AG10803 (cell line): ENCODE data around the gene AKAP4.
A peak's percentile ranks its signal among the peaks of the same experiment; 100 is the strongest.

Experiments
- DNase-seq: peaks from one replicate; pipeline ENCODE4 v3.0.0; 2010; ENCODE audit warnings: low read depth
- H3K4me3 ChIP-seq: 2 replicates; pipeline ENCODE4 v1.5.1; 2011; ENCODE audit warnings: mild to moderate bottlenecking, low read length, control low read depth
- CTCF ChIP-seq: conservative IDR thresholded peaks from 2 replicates; pipeline ENCODE4 v1.5.1; 2011; ENCODE audit warnings: mild to moderate bottlenecking, low read length, control low read depth, inconsistent platforms

AKAP4 gene

GRCh38 chrX:50165727-50166126 lies 35.1 kb downstream of the AKAP4 start:
- DNase-seq = no peak
- TF ChIP-seq CTCF = no peak
- H3K4me3 ChIP-seq = no peak overlapping the region

- TF ChIP-seq CTCF = no peak
- no peak overlapping the region for H3K4me3 ChIP-seq
- peak; percentile 4 for DNase-seq
These were observed 39.7 kb downstream of the AKAP4 start for GRCh38 chrX:50161127-50161526.

GRCh38 chrX:50158593-50158992 lies 42.2 kb downstream of the AKAP4 start:
- TF ChIP-seq CTCF = no peak
- no peak overlapping the region for H3K4me3 ChIP-seq
- DNase-seq = no peak

GRCh38 chrX:50157545-50158135 lies 43.2 kb downstream of the AKAP4 start:
- DNase-seq = no peak
- no peak for TF ChIP-seq CTCF
- H3K4me3 ChIP-seq = no peak overlapping the region

- no peak overlapping the region for H3K4me3 ChIP-seq
- TF ChIP-seq CTCF = no peak
- no peak for DNase-seq
These were observed 46.4 kb downstream of the AKAP4 start for GRCh38 chrX:50154429-50154828.

GRCh38 chrX:50152456-50152855 lies 48.4 kb downstream of the AKAP4 start:
- DNase-seq = peak; percentile 10
- TF ChIP-seq CTCF = no peak
- no peak overlapping the region for H3K4me3 ChIP-seq

GRCh38 chrX:50147972-50148371 lies 52.8 kb downstream of the AKAP4 start:
- no peak for DNase-seq
- no peak overlapping the region for H3K4me3 ChIP-seq
- TF ChIP-seq CTCF = no peak
